ENCODE measurements around the gene RFC1.

GRCh38 chr4:39308611-39309010, 57.6 kb downstream of the RFC1 start:
- TF ChIP-seq, protein P1, sequence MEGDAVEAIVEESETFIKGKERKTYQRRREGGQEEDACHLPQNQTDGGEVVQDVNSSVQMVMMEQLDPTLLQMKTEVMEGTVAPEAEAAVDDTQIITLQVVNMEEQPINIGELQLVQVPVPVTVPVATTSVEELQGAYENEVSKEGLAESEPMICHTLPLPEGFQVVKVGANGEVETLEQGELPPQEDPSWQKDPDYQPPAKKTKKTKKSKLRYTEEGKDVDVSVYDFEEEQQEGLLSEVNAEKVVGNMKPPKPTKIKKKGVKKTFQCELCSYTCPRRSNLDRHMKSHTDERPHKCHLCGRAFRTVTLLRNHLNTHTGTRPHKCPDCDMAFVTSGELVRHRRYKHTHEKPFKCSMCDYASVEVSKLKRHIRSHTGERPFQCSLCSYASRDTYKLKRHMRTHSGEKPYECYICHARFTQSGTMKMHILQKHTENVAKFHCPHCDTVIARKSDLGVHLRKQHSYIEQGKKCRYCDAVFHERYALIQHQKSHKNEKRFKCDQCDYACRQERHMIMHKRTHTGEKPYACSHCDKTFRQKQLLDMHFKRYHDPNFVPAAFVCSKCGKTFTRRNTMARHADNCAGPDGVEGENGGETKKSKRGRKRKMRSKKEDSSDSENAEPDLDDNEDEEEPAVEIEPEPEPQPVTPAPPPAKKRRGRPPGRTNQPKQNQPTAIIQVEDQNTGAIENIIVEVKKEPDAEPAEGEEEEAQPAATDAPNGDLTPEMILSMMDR (IDR thresholded peaks at IDR 0.05; ENCODE audit: low read depth, low read length, missing input control) = no peak
- TF ChIP-seq GABPA (IDR thresholded peaks at IDR 0.05 in 1 of 2, conservative IDR thresholded peaks at IDR 0.05 in 1 of 2) = no peak
- no peak for TF ChIP-seq MAX (IDR thresholded peaks at IDR 0.05)
- TF ChIP-seq TAF1 (conservative IDR thresholded peaks at IDR 0.05) = no peak
- no peak for TF ChIP-seq ATF3 (IDR thresholded peaks at IDR 0.05)
- TF ChIP-seq JUND (IDR thresholded peaks at IDR 0.05) = no peak
- no peak for TF ChIP-seq REST (IDR thresholded peaks at IDR 0.05)
- TF ChIP-seq YY1 (IDR thresholded peaks at IDR 0.05) = no peak

Data from liver (tissue), 3 donors.